GM21825 (cell line): ENCODE measurements around the gene USP19.

Experiments used
- ATAC-seq: cut with Tn5 transposase; IDR thresholded peaks from one replicate; pipeline ENCODE4 v1.9.1; 2021; ENCODE audit warnings: mild to moderate bottlenecking, moderate library complexity; ENCODE audit not compliant: unreplicated experiment

USP19 gene

DNA sequence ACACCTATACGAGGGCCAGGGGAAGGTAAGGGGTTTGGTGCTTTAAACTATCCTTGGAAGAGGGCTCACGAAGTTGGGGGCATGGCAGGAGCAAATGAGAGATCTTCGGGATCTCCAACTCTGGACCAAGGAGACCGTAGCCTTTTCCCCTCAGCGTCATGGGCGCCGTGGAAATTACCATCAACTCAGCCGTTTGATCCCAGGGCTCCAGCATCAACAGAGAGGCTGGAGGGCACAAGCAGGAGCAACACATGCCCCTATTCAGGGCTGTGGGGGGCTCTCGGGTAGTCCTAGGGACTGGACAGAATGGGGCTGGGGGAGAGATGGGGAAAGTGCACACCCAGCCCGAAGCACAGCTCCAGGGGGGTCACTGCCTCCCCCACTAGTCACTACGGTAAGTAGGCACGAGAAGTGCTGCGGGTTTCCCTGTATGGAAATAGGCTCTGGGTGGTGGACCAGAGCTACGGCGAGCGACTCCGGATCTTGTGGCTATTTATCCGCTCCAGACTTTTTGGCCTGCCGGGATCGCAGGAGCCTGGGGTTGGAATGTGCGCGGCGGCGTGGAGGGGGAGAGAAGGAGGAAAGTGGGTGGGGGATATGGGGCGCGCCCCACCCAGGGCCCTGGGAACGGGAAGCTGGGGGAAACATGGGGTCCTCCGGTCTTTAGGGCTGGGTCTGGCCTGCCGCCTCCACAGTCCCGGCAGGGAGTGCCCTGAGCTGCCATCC is 12.8 kb upstream of the USP19 start:
- ATAC-seq = no peak

DNA sequence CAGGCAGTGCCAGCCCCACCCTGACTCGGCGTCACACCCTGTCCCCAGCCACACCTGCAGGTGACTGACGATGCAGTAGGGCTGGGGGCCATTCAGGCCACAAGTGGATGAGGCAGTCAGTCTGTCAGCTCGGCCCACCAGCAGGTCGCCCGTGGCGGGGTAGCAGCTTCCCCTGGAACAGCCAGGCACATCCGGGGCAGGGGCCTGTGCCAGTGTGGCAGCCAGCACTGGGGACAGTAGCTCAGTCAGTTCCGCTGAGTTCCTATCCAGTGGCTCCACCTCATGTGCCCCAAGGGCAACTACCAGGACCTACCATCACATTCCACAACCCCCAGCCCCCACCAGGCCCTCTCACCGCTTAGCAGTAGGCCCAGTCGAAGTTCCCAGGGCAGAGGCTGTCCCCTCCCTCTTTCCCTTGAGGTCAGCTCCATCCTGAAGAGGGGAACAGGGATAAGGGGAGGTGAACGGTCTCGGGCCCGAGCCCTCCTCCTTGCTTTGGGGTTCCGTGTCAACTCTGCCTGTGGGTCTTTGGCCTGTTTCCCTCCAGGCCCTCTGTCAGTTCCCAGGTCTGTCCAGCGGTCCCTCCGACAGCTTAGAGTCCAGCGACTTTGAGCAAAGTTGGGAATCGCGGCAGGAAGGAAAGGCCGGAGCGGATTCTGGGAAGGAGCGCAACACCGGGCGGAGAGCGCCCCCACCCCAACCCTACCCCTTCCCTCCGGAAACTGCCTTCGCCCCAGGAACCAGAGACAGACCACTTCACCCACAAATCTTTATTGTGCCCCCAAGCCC is 12.0 kb upstream of the USP19 start, which contains the start of gene LAMB2:
Gene LAMB2 (minus strand): TSS at position 614 of the 789 bp plus-strand sequence. CDS start 183 bp downstream, at position 431.
- ATAC-seq = no peak

DNA sequence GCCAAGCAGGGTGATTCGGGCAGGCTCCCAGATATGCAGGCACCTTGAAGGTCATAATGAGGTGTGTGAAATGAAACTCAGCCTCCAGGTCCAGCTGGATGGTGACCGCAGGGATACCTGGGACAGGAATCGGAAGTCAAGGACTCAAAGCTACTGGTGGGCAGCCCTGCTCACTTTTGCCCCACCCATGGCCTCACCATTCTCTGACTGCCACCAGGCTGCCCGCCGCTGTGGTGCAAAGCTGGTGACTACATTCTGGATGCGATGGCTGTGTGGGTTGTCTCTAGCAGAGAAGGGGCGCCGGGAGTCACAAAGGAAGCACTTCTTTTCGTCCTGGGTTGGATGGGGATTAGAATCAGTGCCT is 11.4 kb upstream of the USP19 start:
- no peak for ATAC-seq

DNA sequence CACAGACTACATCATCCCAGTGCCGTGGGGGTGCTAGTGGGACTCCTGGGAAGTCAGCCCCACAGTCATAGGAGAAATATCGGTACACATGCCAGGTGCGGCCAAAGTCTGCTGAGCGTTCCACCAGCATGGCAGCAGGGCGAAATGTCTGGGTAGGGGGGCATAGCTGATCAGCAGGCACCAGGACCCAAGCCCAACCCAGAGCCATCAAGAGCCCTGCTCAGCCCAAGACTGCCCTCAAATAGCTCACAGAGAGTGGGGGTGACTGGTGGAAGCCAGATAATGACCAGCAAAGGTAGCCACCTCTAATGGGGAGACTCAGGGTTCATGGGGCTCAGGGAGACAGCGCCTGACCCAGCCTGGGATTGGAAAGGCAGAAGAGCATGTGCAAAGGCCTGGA is 11.0 kb upstream of the USP19 start:
- no peak for ATAC-seq

DNA sequence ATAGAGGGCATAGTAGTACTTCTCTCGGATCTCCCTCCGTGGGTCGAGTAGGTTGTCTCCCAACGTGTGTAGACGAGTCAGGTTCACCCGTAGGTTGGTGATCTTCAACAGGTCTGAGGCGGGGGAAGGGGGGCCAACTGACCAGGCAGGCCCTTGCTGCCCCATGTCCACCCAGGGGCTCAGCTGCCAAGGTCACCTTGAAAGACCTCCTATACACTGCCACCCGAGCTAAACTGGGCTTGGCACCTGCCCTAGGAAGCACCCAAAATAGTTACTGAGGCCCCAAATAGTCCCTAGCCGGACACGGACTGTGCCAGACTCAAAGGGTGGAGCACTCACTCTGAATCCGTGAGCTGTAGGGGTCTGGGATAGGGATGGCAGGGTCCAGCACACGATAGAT is 10.4 kb upstream of the USP19 start:
- no peak for ATAC-seq

DNA sequence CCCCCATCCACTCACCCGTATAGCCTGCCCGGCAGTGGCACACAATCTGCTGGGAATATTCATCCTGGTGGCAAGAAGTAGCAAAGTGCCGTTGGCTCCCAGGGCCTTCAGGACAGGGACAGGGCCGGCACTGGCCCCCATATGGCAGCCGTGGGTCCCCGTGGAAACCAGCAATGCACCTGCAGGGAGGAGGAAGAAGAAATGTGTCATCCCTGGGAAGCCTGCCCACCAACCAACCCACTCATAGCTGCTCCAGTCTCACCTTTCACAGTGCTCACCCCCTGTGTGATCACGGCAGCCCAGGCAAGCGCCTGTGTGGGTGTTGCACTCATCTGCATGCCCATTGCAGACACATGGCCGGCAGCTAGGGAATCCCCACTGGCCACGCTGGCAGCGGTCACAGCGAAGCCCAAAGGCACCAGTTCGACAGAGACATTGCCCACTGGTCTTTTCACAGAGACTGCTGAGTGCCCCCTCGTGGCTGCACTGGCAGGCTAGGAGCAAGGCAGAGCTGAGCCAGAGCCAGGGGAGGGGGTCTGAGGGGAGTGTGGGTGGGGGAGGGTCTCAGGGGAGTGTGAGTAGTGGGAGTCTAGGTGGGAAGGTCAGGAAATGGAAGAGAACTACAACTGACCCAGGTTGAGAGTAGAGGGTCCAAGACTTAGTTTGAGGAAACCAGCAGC is 4.5 kb upstream of the USP19 start:
- ATAC-seq = no peak

DNA sequence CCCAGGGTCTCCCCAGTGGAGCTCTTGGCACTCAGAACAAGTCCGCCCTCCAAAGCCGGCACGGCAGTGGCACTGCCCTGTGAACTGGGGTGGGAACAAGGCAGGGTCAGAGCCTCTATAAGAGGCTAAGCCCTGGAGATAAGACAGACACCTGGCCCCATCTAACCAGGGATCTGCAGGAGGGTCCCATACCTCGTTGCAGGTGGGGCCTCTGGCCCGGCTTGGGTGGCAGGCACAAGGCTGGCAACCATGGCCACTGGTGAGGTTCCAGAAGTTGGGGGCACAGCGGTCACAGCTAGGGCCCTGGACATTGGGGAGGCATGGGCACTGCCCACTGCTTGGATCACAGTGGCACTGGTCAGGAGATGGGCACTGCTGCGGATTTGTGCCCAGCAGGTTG is 3.6 kb upstream of the USP19 start:
- no peak for ATAC-seq

DNA sequence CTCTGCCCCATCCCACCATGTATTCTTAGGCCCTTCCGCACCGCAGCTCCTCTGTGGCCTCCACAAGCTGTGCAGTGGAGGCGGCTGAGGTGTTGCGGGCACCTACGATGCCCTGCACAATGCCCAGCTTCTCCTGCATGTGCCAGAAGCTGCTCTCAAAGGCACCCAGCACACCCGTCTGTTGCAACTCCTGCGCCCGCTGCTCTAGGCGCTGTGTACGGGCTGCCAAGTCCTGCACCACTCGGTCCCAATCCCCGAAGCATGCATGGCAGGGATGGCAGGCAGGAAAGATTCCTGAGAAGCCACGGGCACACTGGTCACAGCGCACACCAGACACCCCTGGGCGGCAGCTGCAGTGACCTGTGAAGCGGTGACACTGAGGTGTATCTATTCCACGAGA is 3.1 kb upstream of the USP19 start:
- no peak for ATAC-seq

DNA sequence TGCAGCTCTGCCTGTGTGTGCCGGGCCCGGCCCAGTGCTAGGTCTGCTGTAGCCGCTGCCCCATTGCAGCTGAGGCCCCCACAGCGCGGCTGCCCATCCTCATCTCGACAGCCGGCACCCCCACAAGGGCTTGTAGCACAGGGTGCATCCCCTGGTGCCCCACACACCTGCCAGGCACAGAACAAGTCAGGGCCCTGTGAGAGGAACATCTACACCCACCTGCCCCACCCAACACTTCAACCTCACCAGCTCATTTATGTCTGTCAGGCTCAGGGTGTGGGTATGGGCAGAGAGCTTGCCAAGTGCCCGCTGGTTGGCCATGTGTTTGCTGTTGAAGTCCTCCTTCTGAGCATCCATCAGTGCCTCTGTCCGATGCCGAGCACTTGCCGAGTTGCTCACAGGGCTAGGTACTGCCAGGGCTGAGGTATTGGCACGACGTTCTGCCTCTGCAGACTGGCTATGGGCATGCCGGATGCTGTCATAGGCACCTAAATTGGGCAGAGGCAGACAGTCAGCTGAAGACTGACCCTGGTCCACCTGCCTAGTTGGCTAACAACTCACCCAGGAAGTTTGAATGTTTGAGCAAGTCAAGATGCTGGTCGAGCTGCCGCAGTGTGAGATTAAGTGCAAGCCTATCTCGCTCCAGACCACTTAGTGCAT is 2.4 kb upstream of the USP19 start:
- ATAC-seq = no peak

DNA sequence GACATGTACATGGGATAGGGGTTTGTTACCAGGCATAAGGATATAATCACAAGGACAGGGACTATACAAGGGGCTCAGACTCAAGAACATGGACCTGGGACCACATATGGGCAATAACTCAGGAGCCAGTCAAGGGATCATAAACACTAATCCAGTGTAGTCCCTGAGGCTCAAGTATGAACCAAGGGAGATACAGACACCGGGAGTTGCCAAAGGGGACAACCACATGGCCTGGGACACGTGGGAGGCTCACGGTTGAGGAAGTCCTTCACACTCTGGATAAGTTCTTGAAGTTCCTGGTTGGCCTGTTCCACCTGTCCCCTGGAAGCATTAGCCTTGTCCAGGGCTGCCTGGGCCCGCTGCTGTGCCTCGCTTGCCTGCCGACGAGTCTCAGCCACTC is 1.8 kb upstream of the USP19 start:
- no peak for ATAC-seq

DNA sequence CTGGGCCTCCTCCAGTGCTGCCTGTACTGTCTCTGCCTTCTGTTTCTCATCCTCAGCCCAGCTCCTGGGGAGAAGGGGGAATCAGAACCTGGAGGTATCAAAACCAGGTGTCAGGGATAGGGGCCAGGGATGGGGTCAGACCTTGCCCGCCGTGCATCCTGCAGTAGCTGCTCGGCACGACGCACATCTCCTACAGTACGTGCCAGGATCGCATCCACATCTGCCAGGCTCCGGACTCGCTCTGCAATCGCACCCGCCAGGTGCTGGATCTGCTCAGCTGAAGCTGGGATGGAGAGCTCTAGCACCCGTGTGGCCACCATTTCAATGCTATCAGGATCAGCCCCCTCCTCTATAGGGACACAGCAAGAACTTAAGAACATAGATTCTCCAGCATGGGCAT is 1.4 kb upstream of the USP19 start:
- ATAC-seq = no peak

DNA sequence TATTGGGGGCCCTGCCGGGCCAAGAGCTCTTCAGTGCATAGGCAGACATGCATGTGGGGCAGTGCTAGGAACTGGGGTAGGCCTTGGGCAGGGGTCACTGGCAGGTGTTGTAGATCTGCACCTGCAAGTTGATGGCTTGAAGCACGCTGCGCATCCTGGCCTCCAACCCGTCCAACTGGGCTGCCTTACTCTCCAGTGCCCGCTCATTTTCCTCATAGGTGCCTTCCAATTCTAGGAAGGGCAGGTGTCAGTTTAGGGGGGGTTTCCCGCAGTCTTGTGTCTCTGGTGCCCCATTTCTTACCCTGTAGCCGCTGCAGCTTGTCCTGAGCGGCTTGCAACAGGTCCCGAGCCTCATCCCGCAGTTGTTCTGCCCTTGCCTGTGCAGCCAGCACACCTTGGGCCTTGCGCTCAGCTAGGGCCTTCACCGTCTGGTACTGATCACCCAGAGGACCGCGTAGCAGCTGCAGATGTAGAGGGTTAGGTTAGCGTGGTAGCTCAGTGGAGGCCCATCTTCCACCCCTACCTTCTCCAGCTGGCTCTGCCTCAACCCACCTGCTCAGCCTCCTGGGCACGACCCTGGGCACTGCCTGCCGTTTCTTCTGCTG is 611 bp upstream of the USP19 start:
- ATAC-seq = no peak

DNA sequence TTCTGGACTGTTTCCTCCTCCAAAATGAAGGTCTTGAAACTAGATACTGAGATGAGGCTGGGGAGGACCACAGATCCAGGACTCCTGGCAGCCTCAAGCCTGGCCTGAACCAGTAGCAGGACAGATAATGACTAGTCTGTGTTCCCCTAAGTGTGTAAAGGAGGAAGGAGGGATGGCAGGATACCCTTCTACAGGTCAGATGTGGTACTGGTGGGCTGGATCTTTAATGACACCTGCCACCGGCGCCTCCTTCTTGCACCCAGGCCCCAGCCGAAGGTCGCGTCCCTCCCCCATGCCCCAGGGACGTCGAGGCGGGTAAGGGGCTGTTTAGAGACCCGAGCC is 556 bp downstream of the USP19 start:
- peak; percentile 2 for ATAC-seq

DNA sequence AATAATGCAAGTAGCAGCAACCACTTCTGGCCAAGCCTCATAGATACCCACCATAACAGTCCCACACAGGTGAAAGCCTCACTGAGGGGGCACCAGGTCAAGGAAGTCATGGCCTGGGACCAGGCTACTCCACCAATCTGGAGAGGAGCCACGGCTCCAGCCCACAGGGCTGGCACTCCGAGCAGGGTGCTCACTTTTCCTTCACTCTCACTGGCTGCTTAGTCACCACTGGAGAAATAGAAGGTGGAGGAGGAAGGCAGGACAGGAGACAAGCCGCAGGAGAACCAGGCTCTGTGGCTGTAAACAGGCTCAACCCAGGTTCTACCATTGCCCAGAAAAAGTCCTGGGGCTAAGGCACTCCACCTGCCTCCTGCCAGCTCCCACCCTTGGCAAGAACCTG is 1.2 kb downstream of the USP19 start:
- ATAC-seq = no peak

DNA sequence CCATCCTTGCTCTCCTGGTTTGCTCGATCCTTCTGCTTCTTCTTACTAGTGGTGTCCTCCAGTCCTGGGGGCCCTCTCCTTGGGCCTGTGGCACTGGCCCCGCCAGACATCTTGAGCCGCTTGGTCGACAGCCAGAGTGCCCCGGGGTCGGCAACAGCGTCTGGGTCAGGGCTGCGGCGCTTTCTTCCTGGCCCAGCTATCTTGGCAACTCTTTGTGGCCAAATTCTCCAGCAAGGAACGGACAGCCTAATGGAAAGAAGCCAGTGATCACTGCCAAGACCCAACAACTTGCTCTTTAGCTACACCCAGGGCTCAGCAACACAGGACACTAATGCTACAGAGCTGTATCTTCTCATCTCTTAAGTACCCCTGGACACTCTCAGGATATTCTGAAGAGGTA is 1.6 kb downstream of the USP19 start:
- no peak for ATAC-seq

DNA sequence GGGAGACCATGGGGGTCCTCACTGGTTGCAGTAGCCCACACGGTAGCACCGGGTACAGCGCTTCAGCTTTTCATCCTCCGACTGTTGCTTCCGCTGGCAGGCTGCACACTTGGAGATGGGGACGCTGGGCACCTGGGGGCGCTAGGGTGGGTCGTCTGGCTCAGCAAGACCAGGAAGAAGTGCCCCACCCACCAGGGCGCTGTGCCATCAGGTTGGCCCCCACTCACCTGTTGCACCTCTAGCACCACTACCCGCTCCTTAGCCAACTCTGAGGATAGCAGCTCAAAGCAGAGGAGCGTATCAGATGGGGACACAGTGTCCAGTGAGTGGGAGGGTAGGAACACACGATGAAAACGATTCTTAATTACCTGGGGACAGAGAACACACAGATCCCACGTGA is 8.4 kb downstream of the USP19 start:
- ATAC-seq = no peak

DNA sequence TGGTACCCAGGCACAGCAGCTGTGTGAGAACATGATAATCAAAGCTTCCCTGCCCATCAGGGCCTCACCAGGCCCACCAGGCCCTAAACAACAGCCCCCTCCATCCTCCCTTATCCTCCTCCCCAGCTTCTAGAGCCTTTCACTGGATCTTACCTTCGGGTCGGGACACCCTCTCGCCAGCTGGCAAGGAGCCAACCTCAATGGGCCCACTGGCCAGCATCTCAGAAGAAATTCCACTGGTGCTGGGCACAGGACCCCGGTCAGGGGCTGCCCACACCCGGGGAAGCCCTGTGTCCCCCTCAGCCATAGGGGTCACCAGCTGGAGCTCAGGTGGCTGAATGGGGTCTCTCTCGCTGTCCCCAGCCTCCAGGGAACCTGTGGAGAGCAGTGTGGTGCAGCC is 9.3 kb downstream of the USP19 start:
- ATAC-seq = no peak

DNA sequence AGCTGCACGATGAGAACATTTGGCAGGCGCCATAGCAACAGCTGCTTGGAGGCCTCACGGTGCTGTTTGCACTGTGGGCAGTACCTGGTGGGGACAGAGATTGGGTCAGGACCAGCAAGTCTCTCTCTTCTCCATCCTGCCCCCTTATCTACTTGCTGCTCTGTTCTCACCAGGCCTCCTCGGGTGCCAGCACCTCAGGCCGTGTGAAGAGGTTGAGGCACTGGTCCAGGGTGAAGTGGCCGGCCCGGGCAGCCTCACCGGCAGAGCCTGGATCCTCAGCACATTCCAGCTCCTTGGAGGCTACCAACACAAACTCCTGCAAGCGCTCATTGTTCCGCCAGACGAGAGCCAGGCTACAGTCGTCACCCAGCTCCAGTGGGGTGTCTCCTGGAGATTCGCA is 9.8 kb downstream of the USP19 start:
- ATAC-seq = no peak

DNA sequence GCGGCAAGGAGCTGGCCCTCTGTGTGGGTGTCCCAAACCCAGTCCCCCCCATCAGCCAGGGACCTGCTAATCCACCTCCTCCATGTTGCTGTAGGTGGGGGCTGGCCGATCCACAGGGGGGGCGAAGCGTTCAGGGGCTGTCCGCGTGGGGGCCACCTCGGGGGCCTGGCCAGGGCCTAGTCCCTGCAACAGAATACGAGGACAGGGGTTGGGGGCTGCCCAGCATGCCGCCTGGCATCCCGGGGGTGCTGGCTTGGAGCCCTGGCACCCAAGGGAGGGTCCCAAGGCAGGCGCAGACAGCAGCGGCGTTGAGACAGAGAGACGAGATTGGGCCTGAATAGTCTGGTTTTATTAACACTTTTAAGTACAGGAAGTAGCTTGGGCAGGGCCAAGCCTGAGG is 12.3 kb downstream of the USP19 start:
- ATAC-seq = no peak

DNA sequence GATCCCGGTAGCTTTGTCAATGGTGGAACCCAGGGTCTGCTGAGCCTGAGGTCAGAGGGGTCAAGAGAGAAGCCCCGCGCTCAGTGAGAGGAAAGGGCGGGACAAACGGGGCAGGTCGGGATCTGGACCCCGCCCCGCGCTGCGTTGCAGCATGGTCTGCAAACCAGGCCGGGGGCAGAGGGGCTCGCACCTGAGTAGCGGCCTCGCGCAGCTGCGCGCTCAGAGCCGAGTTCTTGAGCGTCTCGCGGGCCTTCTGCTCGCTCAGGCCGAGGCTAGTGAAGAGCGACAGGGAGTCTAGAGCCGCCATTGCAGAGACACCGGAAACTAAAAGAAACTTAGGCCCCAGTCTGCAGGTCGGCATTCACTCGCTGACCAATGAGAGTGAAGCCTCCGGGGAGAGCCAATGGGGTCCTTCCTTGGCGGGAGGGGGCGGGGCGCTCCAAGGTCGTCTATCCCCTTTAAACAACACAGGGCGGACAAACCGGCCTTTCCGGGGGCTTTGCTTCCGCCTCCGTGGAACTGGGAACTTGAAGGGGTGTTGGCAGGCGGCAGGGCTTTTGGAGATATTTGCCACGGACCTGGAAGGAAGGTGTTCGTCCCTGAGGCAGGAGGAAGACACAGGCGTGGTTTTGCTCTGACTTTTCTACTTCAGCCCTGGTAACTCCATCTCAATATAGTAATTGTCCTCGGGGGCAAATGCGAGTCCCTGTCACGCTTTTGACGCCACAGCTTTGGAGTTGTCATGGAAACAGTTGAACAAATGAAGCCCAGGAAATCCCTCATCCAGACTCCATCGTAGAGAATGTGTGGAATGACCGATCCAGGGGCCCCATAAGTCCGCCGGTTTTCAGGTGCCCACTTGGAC is 16.0 kb downstream of the USP19 start, which contains the start of gene QARS1:
Gene QARS1 (minus strand): TSS at position 331 of the 865 bp plus-strand sequence. CDS start 24 bp downstream, at position 307.
- ATAC-seq = peak; percentile 89
